H4 (cell line): ENCODE data around the gene PIP5K1C. TPM values are rescaled to one million over a fixed set of nuclear protein-coding genes. Genes with fewer than 3 reads are reported as not detected.
"Not testable (repeated sequence)": the region's sequence is repeated elsewhere in the genome, so short reads cannot be mapped to it uniquely, and the experiment has no call there.

ENCODE experiments used
- DNase-seq: peaks from one replicate; pipeline ENCODE4 v3.0.0-alpha.2; 2015; ENCODE audit warnings: low spot score
- total RNA-seq: library from RNA; depleted of rRNA; stranded (reverse); fragments of >200 nt; shearing (Covaris generic); gene quantifications from 2 replicates; pipeline ENCODE4 v1.2.3, GENCODE V29; 2014; rRNA removed

PIP5K1C gene
- total RNA-seq, 1 experiment from 2014 or later: 6.8 TPM

DNA sequence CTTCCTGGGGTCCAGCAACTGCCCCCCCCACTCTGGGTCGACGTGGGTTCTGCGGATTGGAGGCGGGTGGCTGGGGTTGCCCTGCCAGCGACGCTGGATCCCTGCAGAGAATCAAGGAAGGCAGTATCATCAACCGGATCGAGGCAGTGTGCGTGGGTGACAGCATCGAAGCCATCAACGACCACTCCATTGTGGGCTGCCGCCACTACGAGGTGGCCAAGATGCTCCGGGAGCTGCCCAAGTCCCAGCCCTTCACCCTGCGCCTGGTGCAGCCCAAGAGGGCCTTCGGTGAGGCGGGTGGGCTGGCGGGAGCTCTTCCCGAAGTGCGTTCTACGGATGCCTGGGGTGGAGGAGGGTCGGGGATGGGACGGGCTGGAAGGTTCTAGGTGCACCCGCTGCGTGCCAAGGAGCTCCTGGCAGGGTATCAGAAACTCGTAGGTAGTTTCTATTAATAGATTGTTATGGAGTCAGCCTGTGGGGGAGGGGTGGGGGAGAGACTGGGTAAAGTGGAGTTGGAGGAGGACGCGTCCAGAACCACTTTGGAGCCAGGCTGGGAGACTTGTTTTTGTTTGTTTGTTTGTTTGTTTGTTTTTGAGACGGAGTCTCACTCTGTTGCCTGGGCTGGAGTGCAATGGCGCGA, 113.4 kb downstream of the PIP5K1C start:
- DNase-seq: no peak

DNA sequence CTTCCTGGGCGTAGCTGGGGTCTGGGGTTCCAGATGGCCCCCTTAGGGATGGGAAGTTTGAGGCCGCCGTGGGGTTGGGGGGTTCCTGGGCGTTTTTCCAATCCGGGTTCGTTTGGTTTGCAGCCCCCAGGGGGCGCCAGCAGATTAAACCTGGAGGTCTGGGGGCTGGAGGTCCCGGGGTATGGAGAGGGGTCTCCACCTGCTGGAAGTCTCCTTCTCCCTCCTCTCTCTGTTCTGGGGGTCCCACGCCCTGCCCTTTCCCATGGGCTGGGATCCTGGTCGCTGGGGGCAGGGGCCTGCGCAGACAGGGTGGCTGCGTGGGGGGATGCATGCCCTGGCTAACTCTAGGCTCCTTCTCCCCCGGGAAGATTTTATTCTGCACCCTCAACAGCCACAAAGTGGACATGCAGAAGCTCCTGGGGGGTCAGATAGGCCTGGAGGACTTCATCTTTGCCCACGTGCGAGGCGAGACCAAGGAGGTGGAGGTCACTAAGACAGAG, 114.1 kb downstream of the PIP5K1C start:
- DNase-seq: no peak

DNA sequence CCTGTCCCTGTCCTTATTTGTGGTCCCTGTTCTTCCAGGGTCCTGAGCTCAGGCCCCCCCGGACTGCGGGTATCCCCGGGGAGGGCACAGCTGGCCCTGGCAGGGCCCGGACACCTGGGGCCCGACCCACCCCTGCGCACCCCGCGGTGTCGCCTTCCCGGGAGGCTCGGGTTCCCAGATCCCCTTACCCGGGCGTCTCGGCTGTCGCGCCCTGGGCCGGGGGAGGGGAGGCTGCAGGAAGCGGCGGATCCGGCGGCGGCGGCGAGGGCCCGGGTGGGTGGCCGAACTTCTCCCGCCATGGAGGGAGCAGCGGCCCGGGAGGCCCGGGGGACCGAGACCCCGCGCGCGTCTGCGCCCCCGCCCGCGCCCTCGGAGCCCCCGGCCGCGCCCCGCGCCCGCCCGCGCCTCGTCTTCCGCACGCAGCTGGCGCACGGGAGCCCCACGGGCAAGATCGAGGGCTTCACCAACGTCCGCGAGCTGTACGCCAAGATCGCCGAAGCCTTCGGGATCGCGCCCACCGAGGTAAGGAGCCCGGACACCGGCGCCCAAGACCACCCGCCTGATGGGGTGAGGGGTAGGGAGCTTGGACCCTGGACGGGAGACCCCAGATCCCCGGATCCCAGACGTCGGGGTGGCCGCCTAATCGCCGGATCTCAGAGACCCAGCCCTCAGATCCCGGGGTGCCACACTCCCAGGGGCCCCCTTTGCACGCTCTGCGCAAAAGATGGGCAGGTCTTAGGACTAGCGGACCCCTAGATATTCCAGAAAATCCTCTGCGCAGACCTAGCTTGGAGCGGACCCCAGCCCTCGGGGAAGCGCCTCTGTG, 114.8 kb downstream of the PIP5K1C start, which contains the start of gene GIPC3:
TSS of gene GIPC3 (plus strand) at position 178 of the 826 bp plus-strand sequence. CDS start at position 298, 120 bp downstream.
- DNase-seq: no peak

- not testable (repeated sequence) for DNase-seq
These were observed 116.0 kb downstream of the PIP5K1C start for GRCh38 chr19:3584036-3584802.

DNA sequence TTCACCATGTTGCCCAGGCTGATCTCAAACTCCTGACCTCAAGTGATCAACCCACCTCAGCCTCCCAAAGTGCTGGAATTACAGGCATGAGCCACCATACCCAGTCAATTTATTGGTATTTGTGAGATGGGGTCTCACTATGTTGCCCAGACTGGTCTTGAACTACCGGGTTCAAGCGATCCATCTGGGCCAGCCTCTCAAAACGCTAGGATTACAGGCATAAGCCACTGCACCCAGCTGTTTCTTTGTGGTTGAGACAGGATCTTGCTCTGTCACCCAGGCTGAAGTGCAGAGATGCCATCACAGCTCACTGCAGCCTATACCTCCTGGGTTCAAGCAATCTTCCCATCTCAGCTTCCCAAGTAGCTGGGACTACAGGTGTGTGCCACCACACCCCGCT, 118.5 kb downstream of the PIP5K1C start:
- DNase-seq: peak; percentile 1

Other genes with a start within 250 kb of the PIP5K1C start
- gene SMIM24, start 219.9 kb downstream of the PIP5K1C start, total RNA-seq: not detected in 2 replicates
- gene SMIM44, start 217.0 kb downstream of the PIP5K1C start, total RNA-seq: not detected in 2 replicates
- 6.9 and 11.0 TPM in 2 replicates for gene DOHH, start 199.8 kb downstream of the PIP5K1C start, total RNA-seq
- 20.0 and 24.3 TPM in 2 replicates for gene FZR1, start 194.2 kb downstream of the PIP5K1C start, total RNA-seq
- gene TEKTIP1, start 161.3 kb downstream of the PIP5K1C start, total RNA-seq: not detected in 2 replicates
- gene MFSD12, start 142.9 kb downstream of the PIP5K1C start, total RNA-seq: 32.1 and 55.1 TPM in 2 replicates
- 72.2 and 90.8 TPM in 2 replicates for gene HMG20B, start 127.5 kb downstream of the PIP5K1C start, total RNA-seq
- gene GIPC3, start 115.0 kb downstream of the PIP5K1C start, total RNA-seq: not detected in 2 replicates
- 1.6 TPM in 1 of 2 replicates, not detected in the other for gene TBXA2R, start 93.6 kb downstream of the PIP5K1C start, total RNA-seq
- gene CACTIN, start 73.7 kb downstream of the PIP5K1C start, total RNA-seq: 12.1 and 13.9 TPM in 2 replicates
- gene TJP3, start 7.9 kb upstream of the PIP5K1C start, total RNA-seq: 1.5 TPM in 1 of 2 replicates, not detected in the other
- gene APBA3, start 61.2 kb upstream of the PIP5K1C start, total RNA-seq: 11.4 and 15.8 TPM in 2 replicates
- gene MRPL54, start 62.2 kb upstream of the PIP5K1C start, total RNA-seq: 74.4 and 75.7 TPM in 2 replicates
- not detected in 2 replicates for gene RAX2, start 71.8 kb upstream of the PIP5K1C start, total RNA-seq
- gene MATK, start 85.9 kb upstream of the PIP5K1C start, total RNA-seq: 0.04 TPM in 1 of 2 replicates, not detected in the other
- gene ZFR2, start 168.6 kb upstream of the PIP5K1C start, total RNA-seq: not detected in 2 replicates
- not detected in 2 replicates for gene ATCAY, start 180.2 kb upstream of the PIP5K1C start, total RNA-seq
- not detected in 2 replicates for gene NMRK2, start 232.6 kb upstream of the PIP5K1C start, total RNA-seq